ENCODE results near the gene GLUL.

GLUL gene

GRCh38 chr1:182391362-182392049 is at the start of gene GLUL:
Gene GLUL, minus strand, starts transcription at chr1:182391790. Its CDS starts 3,053 bp downstream, at chr1:182388737.
- peak; percentile 84 to 92 for DNase-seq

GRCh38 chr1:182438326-182438725 is 46.7 kb upstream of the GLUL start:
- no peak for DNase-seq

- no peak for DNase-seq
Observed at GRCh38 chr1:182433580-182433979, 42.0 kb upstream of the GLUL start.

GRCh38 chr1:182431278-182431677 is 39.7 kb upstream of the GLUL start:
- no peak for DNase-seq

GRCh38 chr1:182430263-182431068 is 38.9 kb upstream of the GLUL start:
- DNase-seq: no peak

- no peak for DNase-seq
Observed at GRCh38 chr1:182428043-182428442, 36.5 kb upstream of the GLUL start.

GRCh38 chr1:182426442-182427430 is 35.1 kb upstream of the GLUL start:
- no peak for DNase-seq

- no peak for DNase-seq
Observed at GRCh38 chr1:182415789-182416188, 24.2 kb upstream of the GLUL start.

- no peak for DNase-seq
Observed at GRCh38 chr1:182413969-182414368, 22.4 kb upstream of the GLUL start.

GRCh38 chr1:182413486-182413885 is 21.9 kb upstream of the GLUL start:
- no peak for DNase-seq

GRCh38 chr1:182410620-182411273 is 19.2 kb upstream of the GLUL start:
- DNase-seq: no peak

GRCh38 chr1:182410138-182410537 is 18.5 kb upstream of the GLUL start:
- no peak for DNase-seq

- DNase-seq: no peak
Observed at GRCh38 chr1:182408435-182409075, 17.0 kb upstream of the GLUL start.

GRCh38 chr1:182407724-182408123 is 16.1 kb upstream of the GLUL start:
- no peak for DNase-seq

GRCh38 chr1:182406012-182406411 is 14.4 kb upstream of the GLUL start:
- DNase-seq: no peak

GRCh38 chr1:182405578-182405977 is 14.0 kb upstream of the GLUL start:
- DNase-seq: no peak

- no peak for DNase-seq
Observed at GRCh38 chr1:182404781-182405180, 13.2 kb upstream of the GLUL start.

- DNase-seq: no peak
Observed at GRCh38 chr1:182400567-182400966, 9.0 kb upstream of the GLUL start, which contains the start of gene TEDDM1. Gene TEDDM1, minus strand, starts transcription at chr1:182400667. Its CDS starts 182 bp downstream, at chr1:182400485.

GRCh38 chr1:182397653-182398393 is 6.2 kb upstream of the GLUL start:
- no peak for DNase-seq

GRCh38 chr1:182395906-182396305 is 4.3 kb upstream of the GLUL start:
- no peak for DNase-seq

Measured in SHP77 (cell line).